COR-L47 (cell line): ENCODE results near the gene MCMBP.
"Not testable (repeated sequence)": the region's sequence is repeated elsewhere in the genome, so short reads cannot be mapped to it uniquely, and the experiment has no call there.

Source experiments
- DNase-seq: peaks from one replicate; lab custom pipeline; 2025; lab: John Stamatoyannopoulos, UW

Gene MCMBP

GRCh38 chr10:119830851-119831250, 41.8 kb downstream of the MCMBP start:
- DNase-seq: no peak

- no peak for DNase-seq
Observed at GRCh38 chr10:119829429-119829828, 43.2 kb downstream of the MCMBP start.

GRCh38 chr10:119827430-119827829, 45.2 kb downstream of the MCMBP start:
- DNase-seq: no peak

GRCh38 chr10:119826771-119827170, 45.9 kb downstream of the MCMBP start:
- no peak for DNase-seq

- DNase-seq: no peak
Observed at GRCh38 chr10:119824299-119824698, 48.3 kb downstream of the MCMBP start.

GRCh38 chr10:119821182-119821581, 51.5 kb downstream of the MCMBP start:
- no peak for DNase-seq

GRCh38 chr10:119818889-119819270, 53.8 kb downstream of the MCMBP start:
- no peak for DNase-seq

GRCh38 chr10:119817991-119818888, 54.4 kb downstream of the MCMBP start:
- DNase-seq: no peak

GRCh38 chr10:119815671-119816070, 57.0 kb downstream of the MCMBP start:
- DNase-seq: no peak

GRCh38 chr10:119812684-119813083, 60.0 kb downstream of the MCMBP start:
- DNase-seq: no peak

GRCh38 chr10:119811122-119811521, 61.5 kb downstream of the MCMBP start:
- DNase-seq: no peak

GRCh38 chr10:119807960-119808697, 64.5 kb downstream of the MCMBP start:
- no peak for DNase-seq

GRCh38 chr10:119806334-119807130, 66.1 kb downstream of the MCMBP start:
- DNase-seq: no peak

GRCh38 chr10:119805702-119806230, 66.9 kb downstream of the MCMBP start:
- DNase-seq: no peak

- DNase-seq: no peak
Observed at GRCh38 chr10:119803264-119803663, 69.4 kb downstream of the MCMBP start.

- no peak for DNase-seq
Observed at GRCh38 chr10:119801998-119802538, 70.6 kb downstream of the MCMBP start.

- no peak for DNase-seq
Observed at GRCh38 chr10:119801176-119801575, 71.5 kb downstream of the MCMBP start.

GRCh38 chr10:119796039-119796438, 76.6 kb downstream of the MCMBP start:
- DNase-seq: no peak

- DNase-seq: not testable (repeated sequence)
Observed at GRCh38 chr10:119795101-119795500, 77.5 kb downstream of the MCMBP start.

- no peak for DNase-seq
Observed at GRCh38 chr10:119786117-119786769, 86.4 kb downstream of the MCMBP start.

GRCh38 chr10:119784340-119785067, 88.1 kb downstream of the MCMBP start:
- peak; percentile 27 for DNase-seq
